Measurements from ENCODE around the gene HSD17B10.
"Not testable (repeated sequence)": the region's sequence is repeated elsewhere in the genome, so short reads cannot be mapped to it uniquely, and the experiment has no call there.

Gene HSD17B10

GRCh38 chrX:53435997-53436396 lies 1.8 kb upstream of the HSD17B10 start:
- DNase-seq: peak; percentile 20

GRCh38 chrX:53430231-53430630 lies 3.9 kb downstream of the HSD17B10 start:
- DNase-seq: no peak

- DNase-seq: no peak
Measured at GRCh38 chrX:53429755-53430154, 4.4 kb downstream of the HSD17B10 start.

GRCh38 chrX:53422861-53423306 lies 11.3 kb downstream of the HSD17B10 start, which contains the start of gene RIBC1:
TSS of gene RIBC1 (plus strand) at chrX:53422873. CDS start at chrX:53426277, 3,404 bp downstream.
- DNase-seq: peak; percentile 62

GRCh38 chrX:53422086-53422860 lies 11.9 kb downstream of the HSD17B10 start, which contains the start of gene SMC1A:
TSS of gene SMC1A (minus strand) at chrX:53422654. CDS start at chrX:53422600, 54 bp downstream.
- DNase-seq: peak; percentile 83

GRCh38 chrX:53421772-53422085 lies 12.4 kb downstream of the HSD17B10 start:
- DNase-seq: peak; percentile 55

GRCh38 chrX:53421125-53421524 lies 13.0 kb downstream of the HSD17B10 start:
- no peak for DNase-seq

- not testable (repeated sequence) for DNase-seq
Measured at GRCh38 chrX:53420351-53420750, 13.8 kb downstream of the HSD17B10 start.

GRCh38 chrX:53412446-53412845 lies 21.7 kb downstream of the HSD17B10 start:
- DNase-seq: no peak

GRCh38 chrX:53403535-53403934 lies 30.6 kb downstream of the HSD17B10 start:
- no peak for DNase-seq

- DNase-seq: no peak
Measured at GRCh38 chrX:53398216-53398615, 36.0 kb downstream of the HSD17B10 start.

- no peak for DNase-seq
Measured at GRCh38 chrX:53395605-53396298, 38.4 kb downstream of the HSD17B10 start.

- DNase-seq: no peak
Measured at GRCh38 chrX:53383376-53384076, 50.6 kb downstream of the HSD17B10 start.
